ENCODE measurements around the gene ASF1B.

DNA sequence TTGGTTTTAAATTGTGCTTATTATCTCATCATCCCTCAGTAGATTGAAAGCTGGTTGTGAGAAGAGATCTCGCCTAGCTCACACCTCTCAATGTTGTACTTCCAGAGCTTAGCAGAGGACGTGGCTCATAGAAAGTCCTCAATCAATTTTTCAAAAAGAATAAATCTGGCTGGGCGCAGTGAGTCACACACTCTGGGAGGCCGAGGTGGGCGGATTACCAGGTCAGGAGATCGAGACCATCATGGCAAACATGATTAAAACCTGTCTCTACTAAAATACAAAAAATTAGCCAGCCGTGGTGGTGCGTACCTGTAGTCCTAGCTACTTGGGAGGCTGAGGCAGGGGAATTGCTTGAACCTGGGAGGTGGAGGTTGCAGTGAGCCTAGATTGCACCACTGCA is 4.7 kb upstream of the ASF1B start:
- TF ChIP-seq, protein P1, sequence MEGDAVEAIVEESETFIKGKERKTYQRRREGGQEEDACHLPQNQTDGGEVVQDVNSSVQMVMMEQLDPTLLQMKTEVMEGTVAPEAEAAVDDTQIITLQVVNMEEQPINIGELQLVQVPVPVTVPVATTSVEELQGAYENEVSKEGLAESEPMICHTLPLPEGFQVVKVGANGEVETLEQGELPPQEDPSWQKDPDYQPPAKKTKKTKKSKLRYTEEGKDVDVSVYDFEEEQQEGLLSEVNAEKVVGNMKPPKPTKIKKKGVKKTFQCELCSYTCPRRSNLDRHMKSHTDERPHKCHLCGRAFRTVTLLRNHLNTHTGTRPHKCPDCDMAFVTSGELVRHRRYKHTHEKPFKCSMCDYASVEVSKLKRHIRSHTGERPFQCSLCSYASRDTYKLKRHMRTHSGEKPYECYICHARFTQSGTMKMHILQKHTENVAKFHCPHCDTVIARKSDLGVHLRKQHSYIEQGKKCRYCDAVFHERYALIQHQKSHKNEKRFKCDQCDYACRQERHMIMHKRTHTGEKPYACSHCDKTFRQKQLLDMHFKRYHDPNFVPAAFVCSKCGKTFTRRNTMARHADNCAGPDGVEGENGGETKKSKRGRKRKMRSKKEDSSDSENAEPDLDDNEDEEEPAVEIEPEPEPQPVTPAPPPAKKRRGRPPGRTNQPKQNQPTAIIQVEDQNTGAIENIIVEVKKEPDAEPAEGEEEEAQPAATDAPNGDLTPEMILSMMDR (conservative IDR thresholded peaks at IDR 0.05 in 1 of 2, IDR thresholded peaks at IDR 0.05 in 1 of 2; ENCODE audit: extremely low read depth in 1 of 2, insufficient read depth in 1 of 2, low read depth in 1 of 2, low read length in 2 of 2): no peak
- TF ChIP-seq EZH2 (IDR thresholded peaks at IDR 0.05; ENCODE audit: borderline replicate concordance, low read length): no peak
